ENCODE results near the gene ARID5A.

DNA sequence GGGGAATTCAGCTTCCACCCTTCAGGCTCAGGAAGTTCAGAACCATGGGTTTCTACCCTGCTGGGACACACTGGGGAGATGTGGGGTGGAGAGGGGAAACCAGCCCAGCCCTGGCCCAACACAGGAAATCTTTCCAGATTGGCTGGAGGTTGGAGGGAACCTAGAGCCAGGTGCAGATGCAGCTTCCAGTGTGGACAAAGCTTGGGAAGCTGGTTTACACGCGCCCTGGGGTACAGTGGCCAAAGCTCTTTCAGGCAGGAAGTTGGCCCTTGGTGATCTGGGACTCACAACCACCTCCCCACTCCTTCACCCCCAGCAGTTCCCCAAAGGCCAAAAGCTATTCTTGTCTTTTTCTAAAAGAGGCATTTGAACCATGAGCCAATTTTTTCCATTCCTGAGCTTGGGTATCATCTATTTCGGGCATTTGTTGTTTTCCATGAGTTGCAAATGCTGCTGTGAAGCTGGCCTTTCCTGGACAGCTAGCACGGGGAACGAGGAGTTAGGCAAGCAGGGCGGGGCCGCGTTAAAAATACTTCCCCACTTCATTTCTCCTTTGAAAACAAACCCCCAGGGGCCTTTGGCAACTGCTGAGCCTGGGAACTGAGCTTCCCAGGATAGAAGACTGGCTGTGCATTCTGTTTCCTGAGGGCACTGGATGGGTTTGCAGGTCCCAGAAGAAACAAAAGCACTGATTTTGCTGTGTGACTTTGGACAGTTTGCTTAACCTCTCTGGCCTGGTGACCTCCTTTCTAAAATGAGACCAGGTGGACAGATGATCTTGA lies 3.1 kb upstream of the ARID5A start:
- TF ChIP-seq, protein P1, sequence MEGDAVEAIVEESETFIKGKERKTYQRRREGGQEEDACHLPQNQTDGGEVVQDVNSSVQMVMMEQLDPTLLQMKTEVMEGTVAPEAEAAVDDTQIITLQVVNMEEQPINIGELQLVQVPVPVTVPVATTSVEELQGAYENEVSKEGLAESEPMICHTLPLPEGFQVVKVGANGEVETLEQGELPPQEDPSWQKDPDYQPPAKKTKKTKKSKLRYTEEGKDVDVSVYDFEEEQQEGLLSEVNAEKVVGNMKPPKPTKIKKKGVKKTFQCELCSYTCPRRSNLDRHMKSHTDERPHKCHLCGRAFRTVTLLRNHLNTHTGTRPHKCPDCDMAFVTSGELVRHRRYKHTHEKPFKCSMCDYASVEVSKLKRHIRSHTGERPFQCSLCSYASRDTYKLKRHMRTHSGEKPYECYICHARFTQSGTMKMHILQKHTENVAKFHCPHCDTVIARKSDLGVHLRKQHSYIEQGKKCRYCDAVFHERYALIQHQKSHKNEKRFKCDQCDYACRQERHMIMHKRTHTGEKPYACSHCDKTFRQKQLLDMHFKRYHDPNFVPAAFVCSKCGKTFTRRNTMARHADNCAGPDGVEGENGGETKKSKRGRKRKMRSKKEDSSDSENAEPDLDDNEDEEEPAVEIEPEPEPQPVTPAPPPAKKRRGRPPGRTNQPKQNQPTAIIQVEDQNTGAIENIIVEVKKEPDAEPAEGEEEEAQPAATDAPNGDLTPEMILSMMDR (IDR thresholded peaks at IDR 0.05) = no peak
- no peak for TF ChIP-seq POLR2A (IDR thresholded peaks at IDR 0.05)
